ENCODE measurements around the gene CXCL8. TPM values are rescaled to one million over a fixed set of nuclear protein-coding genes. Genes with fewer than 3 reads are reported as not detected.
A peak's percentile ranks its signal among the peaks of the same experiment; 100 is the strongest.
"Not testable (repeated sequence)": the region's sequence is repeated elsewhere in the genome, so short reads cannot be mapped to it uniquely, and the experiment has no call there.

Gene CXCL8
- total RNA-seq (ENCODE audit: low replicate concordance): 0.98 and 2.4 TPM in 2 replicates

GRCh38 chr4:73740353-73740778 is at the start of gene CXCL8:
Gene CXCL8 (plus strand): TSS chr4:73740569. CDS start chr4:73740659, 90 bp downstream.
- DNase-seq (ENCODE audit: low read depth): peak; percentile 83
- no peak for TF ChIP-seq CTCF (IDR thresholded peaks at IDR 0.05; ENCODE audit: insufficient read depth, low read length)
- peak within 1 kb of the TSS; percentile 42 for H3K4me3 ChIP-seq (ENCODE audit: low read depth, low read length)

GRCh38 chr4:73691201-73691600 is 49.2 kb upstream of the CXCL8 start:
- not testable (repeated sequence) for DNase-seq (ENCODE audit: low read depth); H3K4me3 ChIP-seq (ENCODE audit: low read depth, low read length)

- H3K4me3 ChIP-seq (ENCODE audit: low read depth, low read length): no peak overlapping the region
- no peak for TF ChIP-seq CTCF (IDR thresholded peaks at IDR 0.05; ENCODE audit: insufficient read depth, low read length)
- DNase-seq (ENCODE audit: low read depth): no peak
These were observed 48.6 kb upstream of the CXCL8 start for GRCh38 chr4:73691759-73692158.

GRCh38 chr4:73692254-73692653 is 48.1 kb upstream of the CXCL8 start:
- no peak overlapping the region for H3K4me3 ChIP-seq (ENCODE audit: low read depth, low read length)
- DNase-seq (ENCODE audit: low read depth): peak; percentile 35

GRCh38 chr4:73692701-73693100 is 47.7 kb upstream of the CXCL8 start:
- TF ChIP-seq CTCF (IDR thresholded peaks at IDR 0.05; ENCODE audit: insufficient read depth, low read length): no peak
- no peak for DNase-seq (ENCODE audit: low read depth)

More at GRCh38 chr4:73692254-73692653, 48.1 kb upstream of the CXCL8 start:
- TF ChIP-seq CTCF (IDR thresholded peaks at IDR 0.05; ENCODE audit: insufficient read depth, low read length): no peak

GRCh38 chr4:73693811-73694210 is 46.6 kb upstream of the CXCL8 start:
- DNase-seq (ENCODE audit: low read depth): no peak
- TF ChIP-seq CTCF (IDR thresholded peaks at IDR 0.05; ENCODE audit: insufficient read depth, low read length): no peak
- H3K4me3 ChIP-seq (ENCODE audit: low read depth, low read length): no peak overlapping the region

More at GRCh38 chr4:73692701-73693100, 47.7 kb upstream of the CXCL8 start:
- H3K4me3 ChIP-seq (ENCODE audit: low read depth, low read length): no peak overlapping the region

GRCh38 chr4:73698217-73698616 is 42.2 kb upstream of the CXCL8 start:
- no peak overlapping the region for H3K4me3 ChIP-seq (ENCODE audit: low read depth, low read length)
- peak; percentile 71 for DNase-seq (ENCODE audit: low read depth)
- no peak for TF ChIP-seq CTCF (IDR thresholded peaks at IDR 0.05; ENCODE audit: insufficient read depth, low read length)
